ENCODE data around the gene KY.

The KY gene

DNA sequence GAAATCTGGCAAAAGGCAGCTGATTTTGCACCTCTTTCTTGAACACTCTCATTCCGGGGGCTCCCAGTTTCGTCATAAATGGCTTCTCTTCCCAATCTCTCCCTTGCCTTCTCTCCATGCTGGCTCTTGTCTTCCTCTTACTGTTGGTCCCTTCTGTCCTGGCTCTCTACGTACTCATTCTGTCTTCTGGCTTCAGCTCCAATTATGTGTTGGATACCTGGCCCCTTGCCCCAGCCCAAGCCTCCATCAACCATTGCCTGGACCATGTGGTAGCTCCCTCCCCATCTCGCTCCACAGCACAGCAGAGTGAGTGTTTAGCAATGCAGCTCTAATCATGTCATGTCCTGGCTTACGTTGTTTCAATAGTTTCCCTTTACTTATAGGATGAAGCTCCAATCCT lies 21.7 kb upstream of the KY start:
- in situ Hi-C loops (cut with MboI; ENCODE audit: low sequenced_read_pairs), result no loop called here

DNA sequence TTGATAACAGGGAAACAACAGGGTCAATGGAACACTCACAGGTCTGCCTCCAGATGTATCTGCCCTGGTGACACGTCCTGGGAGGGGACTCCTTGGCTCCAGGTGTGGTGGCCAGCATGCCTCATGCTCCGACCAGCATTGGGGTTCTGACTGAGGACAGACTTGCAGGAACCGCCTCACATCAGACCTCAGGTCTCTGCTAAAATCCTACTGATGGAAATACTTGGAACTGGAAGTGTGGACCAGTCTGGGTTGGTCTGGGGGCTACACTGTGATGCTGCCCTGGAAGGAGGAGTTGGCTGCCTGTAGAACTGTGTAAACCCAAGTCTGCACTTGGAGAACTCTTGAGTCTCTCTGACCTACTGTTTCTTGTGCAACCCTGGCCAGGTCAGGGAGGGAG lies 17.1 kb upstream of the KY start:
- in situ Hi-C loops (cut with MboI; ENCODE audit: low sequenced_read_pairs), result no loop called here

DNA sequence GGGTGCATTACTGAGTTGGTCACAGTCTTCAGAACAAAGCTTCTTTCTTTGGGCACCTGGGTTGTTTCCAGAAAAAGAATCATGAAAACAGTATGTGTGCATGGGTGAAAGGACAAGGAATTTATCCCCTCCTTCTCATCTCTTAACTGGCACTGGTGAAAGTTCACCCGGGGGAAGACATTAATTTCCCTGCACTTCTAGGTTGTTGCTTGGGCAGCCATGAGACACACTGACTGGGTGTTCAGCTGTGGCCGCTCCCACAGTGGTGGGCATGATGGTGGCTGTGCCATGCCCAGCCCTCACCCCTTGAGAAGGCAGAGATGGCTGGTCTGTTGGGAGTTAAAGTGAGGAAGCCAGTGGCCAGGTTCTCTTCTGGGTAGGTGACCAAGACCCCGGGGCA lies 16.6 kb upstream of the KY start:
- in situ Hi-C loops (cut with MboI; ENCODE audit: low sequenced_read_pairs), result no loop called here

DNA sequence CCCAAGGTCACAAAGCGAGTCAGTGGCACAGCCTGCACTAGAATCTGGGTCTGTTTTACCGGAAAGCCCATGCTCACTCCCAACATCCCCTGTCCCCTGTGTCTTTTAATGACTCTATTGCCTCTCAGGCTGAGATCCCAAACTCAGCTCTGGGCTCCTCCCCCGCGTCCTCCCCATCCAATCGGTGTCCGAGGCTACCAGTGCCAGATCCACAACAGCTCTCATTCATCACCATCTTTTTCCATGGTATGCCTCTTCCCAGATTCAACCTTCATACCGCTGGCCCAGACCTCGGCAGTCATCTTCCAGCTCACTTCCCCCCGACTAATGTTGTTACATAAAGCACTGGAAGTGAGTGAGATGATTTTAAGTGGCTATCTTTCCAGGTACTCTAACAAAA lies 16.1 kb upstream of the KY start:
- in situ Hi-C loops (cut with MboI; ENCODE audit: low sequenced_read_pairs), result no loop called here

DNA sequence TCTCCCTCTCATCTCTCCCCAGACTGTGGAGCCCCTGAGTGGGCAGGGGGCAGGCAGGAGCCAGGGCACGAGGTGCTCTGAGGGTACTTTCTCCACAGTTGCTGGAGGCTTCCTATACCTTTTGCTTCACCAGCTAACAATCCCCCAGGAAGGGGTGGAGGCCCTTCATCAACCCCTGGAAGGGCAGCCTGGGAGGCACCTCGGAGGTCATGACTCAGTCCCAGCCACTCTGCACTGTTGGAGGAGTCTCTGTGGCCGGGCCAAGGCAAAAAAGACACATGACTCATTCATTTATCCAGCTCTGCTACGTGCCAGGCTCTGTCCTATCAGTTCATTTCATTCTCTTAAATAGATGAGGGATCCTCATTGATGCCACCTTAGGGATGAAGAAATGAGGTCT lies 15.6 kb upstream of the KY start:
- in situ Hi-C loops (cut with MboI; ENCODE audit: low sequenced_read_pairs), result no loop called here

DNA sequence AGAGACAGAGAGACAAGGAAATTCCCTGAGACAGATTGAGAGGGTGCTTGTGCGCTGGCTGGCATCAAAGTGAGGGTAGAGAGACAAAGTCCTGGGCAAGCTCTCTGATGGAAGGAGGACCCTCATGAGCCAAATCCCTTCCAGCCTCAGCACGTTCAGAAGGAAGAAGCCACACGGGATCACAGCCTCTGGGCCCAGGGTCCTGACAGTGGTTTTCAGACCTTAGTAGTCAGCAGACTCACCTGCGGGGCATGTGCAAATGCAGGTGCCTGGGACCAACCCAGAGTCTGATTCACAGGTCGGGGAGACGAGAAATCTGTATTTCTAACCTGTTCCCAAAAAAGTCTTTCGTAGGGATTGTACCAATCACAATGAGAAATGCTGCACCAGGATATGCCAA lies 15.2 kb upstream of the KY start:
- in situ Hi-C loops (cut with MboI; ENCODE audit: low sequenced_read_pairs), result no loop called here

DNA sequence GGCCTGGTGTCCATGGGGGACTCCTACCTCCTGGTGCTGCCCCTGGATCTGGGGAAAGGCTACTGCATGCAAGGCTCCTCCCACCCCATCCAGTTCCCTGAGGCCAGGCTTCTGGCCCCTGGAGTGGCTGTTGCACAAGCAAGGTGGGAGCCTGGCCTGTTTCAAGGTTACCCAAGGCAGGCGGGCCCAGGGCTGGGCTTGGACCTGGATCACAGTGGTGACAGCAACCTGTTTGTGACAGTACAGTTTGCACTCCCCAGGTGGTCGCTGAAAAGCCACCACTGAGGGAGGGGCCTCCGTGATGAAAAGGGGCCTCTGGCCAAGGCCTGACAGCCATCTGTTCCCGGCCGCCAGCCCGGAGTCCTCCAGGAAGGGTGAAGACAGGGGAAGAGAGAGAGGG lies 14.4 kb upstream of the KY start:
- in situ Hi-C loops (cut with MboI; ENCODE audit: low sequenced_read_pairs), result no loop called here

DNA sequence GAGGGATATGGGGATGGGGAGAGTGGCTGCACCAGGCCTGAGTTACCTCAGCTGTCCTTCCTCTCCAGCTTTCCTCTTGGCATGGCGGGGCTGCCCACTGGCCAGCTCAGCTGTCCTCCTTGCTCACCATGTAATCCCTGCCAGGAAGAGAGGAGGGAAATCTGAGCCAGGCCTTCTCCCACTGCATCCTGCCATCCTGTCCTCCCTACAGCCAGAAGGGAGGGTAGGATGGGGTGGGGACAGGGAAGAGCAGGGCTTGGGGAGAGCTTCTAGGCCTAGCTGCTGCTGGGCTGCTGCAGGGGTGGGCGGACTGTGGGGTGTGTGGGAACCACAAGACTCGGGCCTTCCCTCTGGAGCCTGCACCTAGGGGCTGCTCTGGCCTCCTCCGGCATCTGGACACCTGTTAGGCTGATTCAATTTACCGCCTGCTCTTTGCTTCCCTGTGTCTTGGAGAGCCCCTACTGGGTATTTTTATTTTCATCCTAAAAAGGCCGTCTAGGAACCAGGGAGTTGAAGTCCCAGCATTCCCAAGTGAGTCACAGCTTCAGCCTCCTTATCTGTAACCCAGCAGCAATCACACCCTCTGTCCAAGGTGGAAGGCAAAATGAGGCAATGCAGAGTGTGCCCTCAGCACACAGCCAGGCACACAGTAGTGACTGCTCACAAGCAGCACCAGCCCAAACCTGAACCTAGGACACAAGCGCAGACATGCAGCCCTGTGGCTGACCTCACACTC lies 13.1 kb upstream of the KY start:
- in situ Hi-C loops (cut with MboI; ENCODE audit: low sequenced_read_pairs), result no loop called here

DNA sequence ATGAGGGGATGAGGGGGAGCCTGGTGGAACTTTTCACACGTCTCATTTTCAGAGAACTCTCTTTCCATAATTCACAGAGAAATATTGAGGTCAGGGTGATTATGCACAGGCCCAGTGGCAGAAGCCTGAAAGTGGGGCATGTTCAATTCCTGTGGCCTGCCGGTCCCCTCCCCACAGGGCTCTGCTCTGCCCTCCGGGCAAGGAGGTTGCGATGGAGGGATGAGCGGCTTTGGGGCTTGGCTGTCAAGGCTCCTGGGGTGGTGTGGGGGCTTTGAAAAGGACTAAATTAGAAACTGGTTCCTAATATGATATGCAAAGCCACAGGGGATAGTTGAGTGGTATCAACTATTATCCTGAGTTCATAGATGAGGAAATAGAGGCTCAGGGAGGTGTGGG lies 9.2 kb upstream of the KY start:
- in situ Hi-C loops (cut with MboI; ENCODE audit: low sequenced_read_pairs), result no loop called here

DNA sequence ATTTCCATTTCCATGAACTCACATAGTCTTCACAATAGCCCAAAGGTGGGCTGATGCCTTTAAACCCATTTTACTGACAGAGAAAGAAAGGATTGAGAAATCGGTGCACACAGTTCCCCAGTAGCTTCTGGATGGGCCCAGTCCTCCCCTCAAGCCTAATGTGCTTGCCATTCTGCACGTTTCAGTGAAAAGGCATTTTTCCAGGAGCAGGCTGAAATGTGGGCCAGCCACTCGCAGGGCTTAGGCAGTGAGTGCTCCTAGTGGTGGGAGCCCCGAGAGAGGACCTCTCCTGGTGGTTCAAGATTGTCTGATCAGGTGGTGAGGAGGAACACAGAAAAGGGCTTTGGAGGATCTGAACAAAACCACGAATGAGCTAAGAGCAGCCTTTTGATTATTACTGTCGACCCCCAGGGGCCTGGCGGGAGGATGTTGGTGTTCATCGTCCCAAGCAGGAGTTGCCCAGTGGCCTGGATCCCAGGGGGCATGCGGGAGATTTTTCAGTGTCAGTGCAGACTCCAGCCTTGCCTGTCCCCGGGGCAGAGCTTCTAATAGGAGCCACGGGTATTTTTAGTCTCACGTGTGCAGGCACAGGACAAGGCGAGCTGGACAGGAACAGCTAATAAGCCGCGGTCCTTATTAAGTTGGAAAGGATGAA lies 8.7 kb upstream of the KY start:
- in situ Hi-C loops (cut with MboI; ENCODE audit: low sequenced_read_pairs), result no loop called here

DNA sequence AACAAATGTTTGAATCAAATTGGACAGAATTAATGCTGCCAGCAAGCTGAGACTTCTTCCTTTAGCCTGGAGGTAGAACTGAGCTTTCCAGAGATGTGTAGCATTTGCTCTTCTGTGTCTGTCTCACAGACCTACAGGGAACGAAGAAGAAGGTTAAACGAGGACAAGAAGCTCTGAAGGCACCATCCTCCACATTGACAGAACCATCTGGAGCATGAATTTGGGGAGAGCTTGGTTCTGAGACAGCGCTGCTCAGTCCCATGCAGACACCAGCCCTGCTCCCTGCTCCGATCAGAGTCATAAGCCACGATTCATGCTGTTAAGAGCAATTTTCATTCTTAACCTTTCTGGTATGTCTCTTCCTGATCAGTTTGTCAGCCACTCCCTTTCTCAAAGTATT lies 7.7 kb upstream of the KY start:
- in situ Hi-C loops (cut with MboI; ENCODE audit: low sequenced_read_pairs), result no loop called here

DNA sequence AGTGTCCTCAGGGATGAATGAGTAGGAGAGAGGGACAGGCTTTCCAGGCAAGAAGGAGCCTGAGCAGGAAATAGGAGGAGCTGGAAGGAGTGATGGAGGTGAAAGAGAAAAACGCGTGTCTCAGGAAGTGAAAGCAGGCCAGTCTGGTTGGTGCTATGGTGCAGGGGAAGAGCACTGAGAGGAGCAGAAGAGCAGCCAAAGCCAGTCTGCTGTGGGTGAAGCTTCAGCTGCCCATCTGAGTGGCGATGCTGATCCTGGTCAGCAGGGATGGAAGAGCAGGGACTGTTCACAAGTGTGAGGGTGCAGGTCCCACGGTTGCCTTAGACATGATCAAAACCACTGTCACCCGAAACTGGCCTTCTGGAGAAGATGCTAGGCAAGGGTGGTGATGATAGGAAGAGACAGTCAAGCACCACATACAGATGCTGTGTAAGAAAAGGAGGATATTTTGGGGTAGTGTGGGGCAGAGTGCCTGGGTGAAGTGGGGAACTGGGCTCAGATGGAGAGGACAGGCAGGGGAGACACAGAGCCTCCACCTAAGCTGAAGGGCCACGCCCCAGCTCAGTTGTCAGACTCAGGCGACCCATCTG lies 5.5 kb upstream of the KY start:
- in situ Hi-C loops (cut with MboI; ENCODE audit: low sequenced_read_pairs), result no loop called here

DNA sequence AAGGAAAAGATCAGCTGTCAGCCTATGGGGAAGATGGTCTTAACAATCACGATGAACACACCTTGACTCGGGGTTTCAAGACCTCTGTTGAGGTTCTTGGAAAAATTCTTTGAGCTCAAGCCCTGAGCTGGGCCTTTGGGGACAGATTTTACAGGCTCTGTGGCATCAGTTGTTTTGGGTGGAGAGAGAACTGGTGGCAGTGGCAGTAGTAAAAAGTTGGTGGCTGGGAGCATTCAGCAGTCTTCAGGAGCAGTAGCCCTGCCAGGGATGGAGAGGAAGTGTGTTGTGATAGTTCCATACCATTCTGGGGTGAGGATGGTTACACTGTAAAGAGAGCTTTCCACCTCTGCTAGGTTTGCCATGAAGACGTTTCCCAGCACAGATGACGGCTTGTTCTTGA lies 4.9 kb upstream of the KY start:
- in situ Hi-C loops (cut with MboI; ENCODE audit: low sequenced_read_pairs), result no loop called here

DNA sequence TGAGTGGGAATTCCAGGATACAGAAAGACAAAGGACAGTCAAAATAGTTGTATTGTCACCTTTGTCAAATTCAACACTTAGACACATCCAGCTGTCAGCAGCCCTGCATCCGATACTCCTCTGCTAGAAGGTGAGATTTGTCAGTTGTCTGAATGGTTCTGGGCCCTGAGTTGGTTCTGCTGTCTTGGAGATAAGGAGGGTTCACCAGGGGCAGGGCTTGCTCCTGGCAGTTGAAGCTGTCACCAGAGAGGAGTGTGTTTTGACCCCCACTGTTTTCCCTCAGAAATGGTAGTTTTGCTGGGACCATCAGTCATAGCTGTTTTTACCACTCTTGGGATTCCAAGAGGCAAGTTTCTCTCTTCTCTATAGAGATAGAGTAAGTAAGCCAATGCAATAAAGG lies 3.2 kb upstream of the KY start:
- in situ Hi-C loops (cut with MboI; ENCODE audit: low sequenced_read_pairs), result no loop called here

DNA sequence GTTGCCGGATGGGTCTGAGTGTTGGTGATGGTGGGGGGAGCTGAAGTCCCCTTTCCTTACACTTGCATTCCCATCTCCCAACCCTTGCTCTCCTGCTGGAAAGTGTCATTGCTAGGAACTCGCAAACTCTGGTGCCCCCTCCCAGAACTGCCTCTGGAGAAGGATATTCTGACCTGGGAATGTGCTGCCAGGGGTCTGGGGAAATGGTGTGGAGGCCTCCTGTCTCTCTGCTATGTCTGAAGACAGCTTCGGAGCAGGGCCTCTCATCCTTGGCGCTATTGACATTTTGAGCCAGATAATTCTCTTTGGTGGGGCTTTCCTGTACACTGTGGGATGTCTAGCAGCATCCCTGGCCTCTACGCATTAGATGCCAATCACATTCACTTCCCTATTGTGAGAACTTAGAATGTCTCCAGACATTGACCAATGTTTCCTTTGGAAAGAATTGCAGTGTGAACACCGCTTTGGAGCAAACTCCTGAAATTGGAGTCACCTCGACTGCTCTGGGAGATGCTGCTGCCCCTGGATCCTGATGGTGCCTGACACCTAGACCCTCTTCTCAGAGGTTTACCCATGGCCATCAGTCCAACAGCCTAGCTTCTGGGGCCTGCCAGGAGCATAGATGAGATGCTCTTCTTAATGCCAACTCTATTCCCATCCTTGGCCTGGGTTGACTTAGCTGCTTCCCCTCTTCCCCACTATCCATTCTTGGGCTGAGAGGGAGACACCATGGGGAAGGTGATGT lies 2.2 kb upstream of the KY start:
- in situ Hi-C loops (cut with MboI; ENCODE audit: low sequenced_read_pairs), result no loop called here

DNA sequence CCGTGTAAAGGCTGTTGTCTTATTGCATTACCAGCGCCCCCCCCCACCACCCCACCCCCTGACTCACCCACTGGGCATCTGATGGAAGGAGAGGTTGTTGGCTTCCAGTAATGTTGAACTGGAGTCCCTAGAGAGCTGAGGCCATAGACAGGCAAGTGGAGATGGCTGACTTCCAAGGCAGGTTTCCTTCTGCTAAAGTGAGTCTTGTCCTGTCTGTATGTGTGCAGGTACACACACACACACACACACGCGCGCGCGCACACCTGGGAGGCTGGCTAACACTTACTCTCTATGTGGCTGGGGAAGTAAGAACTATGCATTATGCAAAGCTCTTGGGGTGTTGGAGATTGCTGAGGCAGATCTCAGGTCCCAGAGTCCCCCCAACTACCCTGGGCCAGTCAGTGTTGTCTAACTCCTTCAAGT lies 1.6 kb upstream of the KY start:
- in situ Hi-C loops (cut with MboI; ENCODE audit: low sequenced_read_pairs), result no loop called here

DNA sequence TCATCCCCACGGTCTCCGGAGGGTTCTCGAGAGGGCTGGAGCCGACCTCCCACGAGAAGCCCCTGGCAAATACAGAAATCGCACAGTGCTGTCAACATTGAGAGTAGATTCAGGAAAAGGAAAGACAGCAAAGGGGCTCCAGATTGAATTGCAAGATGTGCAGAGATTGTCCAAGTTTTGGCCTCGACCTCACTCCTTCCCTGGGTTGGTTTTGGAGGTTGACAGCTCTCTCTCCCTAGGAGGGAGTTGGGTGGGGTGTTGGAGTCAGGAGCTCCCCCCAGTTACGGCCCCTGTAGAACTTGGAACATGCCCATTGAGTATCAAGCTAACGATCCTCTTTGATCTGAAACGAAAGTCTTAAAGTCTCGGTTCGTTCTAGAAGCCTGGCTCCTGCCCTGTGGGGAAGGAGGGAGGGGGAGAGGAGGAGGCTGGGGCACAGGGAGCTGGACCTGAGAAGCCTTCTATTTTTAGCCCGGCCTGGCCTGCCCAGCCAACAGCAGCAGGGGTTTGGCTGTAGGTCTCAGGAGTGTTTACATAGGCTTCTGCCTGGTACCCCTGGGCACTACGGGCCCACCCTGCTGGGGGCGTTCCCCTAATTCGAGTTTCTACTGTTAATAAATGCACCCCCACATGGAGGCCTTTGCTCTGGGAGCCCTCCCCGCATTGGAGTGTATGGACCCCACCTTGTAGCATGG lies 672 bp upstream of the KY start:
- in situ Hi-C loops (cut with MboI; ENCODE audit: low sequenced_read_pairs), result no loop called here

DNA sequence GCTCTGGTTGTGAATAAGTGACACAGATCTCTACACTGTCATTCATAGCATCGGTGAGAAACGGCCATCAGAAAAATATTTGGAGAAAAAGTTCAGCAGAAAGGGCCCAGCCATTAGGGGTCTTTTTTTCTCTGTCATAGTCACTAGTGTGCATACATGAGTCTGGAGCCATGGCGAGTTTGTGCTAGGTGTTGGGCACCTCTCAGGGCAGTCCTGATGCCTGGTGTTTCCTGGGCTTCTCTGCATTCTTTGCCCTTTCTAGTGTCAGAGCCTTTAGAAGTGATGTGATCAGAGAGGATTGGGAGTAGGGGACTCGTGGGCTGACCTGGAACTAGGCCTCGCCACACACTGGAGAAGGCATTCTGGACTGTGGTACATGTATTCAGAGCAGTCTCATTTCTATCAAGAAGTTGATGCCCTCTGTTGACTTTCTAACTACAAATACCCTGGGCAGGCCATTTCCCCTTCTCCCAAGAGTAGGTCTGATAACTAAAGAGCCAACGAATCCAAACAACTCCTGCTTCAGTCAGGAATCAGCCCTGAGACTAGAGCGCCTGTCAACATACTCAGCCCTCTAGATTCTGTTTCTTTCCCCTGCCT lies 1.6 kb downstream of the KY start:
- in situ Hi-C loops (cut with MboI; ENCODE audit: low sequenced_read_pairs), result no loop called here

DNA sequence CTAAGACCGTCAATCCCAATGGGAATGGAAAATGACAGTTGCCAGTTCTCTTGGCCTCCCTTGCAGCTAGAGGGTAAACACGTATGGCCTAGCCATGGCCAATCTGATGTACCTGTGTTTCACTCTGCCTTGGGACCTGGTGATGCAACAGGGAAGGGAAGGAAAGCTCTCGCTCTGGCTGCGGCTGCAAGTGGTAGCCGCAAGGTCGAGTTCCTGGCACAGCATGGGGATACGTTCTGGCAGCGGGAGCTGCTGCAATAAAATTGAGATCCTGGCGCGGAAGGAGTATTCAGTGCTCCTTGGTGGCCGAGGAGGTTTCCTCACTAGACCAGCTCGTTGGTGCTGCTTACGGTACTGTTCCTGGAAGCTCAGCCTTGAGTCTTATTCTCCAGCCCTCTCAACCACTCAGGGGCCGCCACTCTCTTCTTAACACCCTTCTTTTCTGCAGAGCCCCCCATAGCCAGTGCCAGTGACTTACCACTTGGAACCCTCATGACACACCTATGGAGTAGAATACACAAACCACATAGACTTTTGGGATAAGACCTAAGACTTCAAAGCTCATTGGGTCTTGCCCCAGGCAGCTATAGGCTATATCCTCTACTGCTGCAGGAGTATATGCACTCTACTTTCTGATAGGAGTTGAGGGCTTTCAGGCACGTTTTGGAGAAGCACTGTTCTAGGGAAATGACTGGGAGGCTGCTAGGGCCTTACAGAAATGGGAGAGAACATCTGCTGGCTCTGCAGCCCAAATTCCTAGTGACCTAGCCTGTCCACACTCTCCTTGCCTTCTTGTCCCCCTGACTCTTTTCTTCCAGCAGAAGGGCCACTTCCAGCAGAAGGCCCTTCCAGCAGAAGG lies 2.7 kb downstream of the KY start:
- in situ Hi-C loops (cut with MboI; ENCODE audit: low sequenced_read_pairs), result no loop called here

DNA sequence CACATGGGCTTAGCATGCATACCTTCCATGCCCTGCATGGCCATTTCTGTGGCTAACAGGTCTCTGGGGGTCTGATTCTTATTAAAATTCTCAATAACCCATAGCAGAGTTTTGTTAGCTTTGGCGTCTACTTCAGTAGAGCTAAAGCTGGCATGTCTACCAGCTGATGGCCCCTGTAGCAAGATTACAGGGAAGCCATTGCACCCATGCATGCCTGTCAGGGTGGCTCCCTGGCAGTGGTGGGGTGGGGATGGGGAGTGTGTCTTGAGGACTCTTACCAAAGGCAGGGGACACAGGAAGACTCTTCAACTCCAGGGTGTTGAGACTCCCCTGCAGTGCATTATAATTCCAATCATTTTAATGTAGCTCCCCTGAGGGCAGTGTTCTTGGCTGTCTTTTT lies 4.7 kb downstream of the KY start:
- in situ Hi-C loops (cut with MboI; ENCODE audit: low sequenced_read_pairs), result no loop called here

Measured in HL-60/S4 (cell line).